SK-N-DZ (cell line): ENCODE measurements around the gene NCS1.

Experiments
- DNase-seq: peaks from one replicate; pipeline ENCODE4 v3.0.0-alpha.2; 2015; ENCODE audit warnings: low spot score

Gene NCS1

DNA sequence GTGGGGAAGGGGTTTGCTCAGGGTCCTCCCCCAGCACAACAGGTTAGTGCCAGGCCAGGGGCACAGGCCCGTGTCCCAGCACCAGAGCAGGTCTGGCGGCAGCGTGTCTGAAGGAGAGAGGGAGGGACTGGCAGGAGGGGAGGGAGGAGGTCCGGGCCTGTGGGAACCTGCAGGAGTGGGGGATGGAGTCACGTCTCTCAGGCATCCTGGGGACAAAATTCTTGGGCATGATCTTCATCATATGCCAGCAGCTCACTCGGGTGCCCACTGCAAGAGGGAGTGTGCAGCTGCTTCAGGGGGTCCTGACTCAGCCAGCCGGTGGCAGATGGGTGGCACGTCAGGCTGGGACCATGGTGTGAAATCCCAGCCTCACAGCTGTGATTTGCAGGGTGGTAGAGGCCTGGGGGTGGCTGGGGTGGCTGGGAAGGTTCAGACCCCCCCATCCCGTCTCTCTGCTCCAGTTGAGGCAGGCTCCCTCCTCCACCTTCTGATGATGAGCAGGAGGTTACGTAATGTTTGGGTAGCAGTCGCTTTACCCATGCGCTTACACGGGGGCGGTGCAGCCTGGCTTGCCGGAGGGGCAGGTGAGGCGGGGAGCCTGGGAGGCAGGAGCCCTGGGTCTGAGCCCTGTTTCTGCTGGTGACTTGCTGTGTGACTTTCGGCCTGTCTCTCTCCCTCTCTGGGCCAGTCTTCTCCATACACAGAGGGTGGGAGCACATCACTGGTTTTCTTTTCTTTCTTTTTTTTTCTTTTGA, 40.5 kb downstream of the NCS1 start:
- no peak for DNase-seq

DNA sequence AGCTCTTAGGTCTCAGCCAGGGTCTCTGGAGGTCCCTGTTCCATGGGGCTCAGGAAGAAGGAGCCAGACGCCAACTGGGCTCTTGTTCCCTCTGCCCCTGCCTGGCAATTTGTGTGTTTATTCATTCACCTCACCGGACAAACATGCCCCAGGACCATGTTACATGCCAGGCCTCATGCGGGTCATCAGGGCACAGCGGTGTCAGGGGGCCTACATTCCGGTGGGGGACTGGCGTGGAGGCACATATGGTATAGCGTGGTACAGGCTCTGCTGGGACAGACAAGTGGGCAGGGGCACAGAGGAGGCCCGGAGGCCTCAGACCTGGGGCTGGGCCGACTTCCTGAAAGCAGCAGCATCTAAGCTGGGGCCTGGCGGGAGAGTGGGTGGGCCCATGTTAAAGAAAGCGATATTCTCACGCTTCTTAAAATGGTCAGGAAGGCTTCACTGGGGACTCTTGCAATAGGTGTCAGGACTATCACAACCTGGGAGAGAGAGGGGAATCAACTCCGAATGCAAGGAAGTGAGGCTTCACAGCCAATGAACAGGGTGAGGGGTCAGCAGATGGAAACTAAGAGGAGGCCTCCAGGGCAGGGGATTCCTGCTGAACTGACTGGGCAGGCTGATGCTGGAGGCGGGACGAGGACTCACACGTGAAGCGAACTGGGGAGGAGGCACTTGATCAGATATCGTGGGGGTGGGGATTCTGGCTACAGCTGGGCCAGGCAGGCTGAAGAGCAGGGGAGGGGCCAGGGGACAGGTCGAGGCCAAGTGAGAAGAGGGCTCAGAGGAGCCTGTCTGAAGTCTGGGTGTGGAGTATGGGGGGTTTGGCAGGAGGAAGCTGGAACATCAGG, 41.9 kb downstream of the NCS1 start:
- DNase-seq = peak; percentile 91

DNA sequence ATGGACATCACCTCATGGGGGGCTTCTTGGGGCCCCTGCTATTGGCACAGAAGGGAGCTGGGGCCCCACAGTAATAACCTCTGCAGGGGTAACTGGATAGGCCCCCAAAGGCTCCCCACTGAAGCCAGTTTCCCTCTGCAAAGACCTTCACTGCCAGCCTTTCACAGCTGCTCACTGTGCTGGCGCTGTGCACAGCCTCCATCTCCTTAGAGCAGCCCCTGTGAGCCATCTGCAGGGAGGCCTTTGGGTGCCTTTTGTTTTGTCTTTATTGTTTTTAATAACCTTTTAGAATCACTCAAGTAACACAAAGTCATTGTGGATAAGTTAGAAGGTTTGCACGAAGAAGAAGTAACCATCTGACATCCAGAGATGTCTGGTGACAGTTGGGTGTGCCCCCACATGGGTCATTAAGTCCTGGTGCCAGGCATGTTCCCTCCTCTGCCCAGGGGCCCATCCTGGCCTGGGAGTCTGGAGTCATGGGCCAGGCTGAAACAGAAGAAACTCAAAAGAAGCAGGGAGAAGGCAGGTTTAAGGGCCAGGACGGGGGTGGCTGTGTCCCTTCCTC, 42.7 kb downstream of the NCS1 start:
- DNase-seq = no peak

DNA sequence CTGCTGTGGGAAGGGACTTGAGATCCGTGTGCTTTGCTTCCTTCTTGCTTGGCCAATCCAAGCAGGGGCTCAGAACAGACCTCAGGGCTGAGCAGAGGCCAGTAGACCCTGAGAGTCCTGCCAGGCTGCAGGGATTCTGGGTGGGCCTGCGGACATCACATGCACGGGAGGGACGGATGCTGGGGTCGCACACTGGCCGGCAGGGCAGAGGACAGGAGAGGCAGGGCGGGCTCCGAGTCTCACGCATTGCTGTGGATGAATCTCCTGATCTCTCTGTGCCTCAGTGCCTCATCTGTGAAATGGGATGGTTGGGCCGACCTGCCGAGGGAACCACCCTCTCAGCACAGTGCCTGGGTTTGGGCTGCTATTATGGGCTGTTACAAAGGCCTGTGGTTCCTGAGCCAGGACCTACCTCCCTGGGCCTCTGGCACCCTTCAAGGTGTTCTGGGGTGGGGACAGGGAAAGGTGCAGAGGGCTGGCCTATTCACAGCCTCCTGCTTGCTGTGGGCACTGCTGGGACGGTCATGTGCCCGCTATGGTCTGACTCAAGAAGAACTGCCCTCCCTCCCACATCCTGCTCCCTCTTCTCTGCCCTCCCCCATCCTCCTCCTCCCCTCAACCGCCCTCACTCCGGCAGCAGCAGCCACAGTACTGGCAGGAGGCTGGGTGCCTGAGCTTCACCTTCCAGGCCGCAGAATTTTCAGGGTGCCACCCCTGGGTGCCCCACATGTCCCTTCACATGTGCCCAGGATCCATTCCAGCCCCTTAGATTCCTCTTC, 43.3 kb downstream of the NCS1 start:
- DNase-seq = no peak

DNA sequence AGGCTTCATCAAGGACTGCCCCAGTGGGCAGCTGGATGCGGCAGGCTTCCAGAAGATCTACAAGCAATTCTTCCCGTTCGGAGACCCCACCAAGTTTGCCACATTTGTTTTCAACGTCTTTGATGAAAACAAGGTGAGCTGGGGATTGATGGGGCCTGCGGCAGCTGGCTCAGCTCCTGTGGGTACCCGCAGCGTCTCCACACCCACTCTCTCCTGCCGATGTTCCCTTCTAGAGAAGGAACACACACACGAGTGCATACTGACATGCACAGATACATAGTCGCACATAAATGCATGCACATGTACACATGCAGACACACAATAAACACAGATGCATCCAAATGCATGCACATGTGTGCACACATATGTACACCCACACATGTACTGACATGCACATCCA, 45.6 kb downstream of the NCS1 start:
- no peak for DNase-seq

DNA sequence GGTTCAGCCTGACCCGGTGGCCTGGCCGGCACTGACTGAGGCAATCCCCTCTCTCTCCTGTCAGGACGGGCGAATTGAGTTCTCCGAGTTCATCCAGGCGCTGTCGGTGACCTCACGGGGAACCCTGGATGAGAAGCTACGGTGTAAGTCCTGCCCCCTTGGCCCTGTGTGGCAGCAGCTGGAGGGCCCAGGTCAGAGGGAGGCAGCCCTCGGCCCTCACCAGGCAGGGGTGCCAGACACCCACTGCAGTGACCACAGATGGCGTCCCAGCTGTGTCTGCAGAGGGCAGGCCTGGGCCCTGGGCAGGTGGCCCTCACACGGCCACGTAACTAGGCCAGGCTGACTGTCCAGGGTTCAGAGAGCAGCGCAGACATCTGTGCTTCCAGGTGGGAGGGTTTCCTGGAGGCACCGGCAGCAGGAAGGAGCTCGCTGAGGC, 47.5 kb downstream of the NCS1 start:
- peak; percentile 55 for DNase-seq

DNA sequence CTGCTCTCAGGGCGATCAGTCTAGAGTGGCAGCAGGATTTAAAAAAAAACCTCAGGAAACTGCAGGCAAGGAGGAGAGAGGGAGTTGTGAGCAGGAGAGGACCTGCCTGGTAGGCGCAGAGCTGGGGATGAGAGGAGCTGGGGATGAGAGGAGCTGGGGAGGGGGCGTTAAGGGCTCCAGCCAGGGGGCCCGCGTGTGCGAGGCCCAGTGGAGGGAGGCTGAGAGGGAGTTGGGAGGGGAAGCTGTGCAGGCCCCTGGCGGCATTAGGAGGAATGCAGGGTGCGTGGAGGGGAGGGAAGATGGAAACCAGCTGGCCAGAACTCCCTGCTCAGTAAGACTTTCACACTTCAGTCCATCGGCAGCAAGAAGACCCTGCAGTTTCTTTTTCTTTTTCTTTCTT, 48.1 kb downstream of the NCS1 start:
- DNase-seq = peak; percentile 86

DNA sequence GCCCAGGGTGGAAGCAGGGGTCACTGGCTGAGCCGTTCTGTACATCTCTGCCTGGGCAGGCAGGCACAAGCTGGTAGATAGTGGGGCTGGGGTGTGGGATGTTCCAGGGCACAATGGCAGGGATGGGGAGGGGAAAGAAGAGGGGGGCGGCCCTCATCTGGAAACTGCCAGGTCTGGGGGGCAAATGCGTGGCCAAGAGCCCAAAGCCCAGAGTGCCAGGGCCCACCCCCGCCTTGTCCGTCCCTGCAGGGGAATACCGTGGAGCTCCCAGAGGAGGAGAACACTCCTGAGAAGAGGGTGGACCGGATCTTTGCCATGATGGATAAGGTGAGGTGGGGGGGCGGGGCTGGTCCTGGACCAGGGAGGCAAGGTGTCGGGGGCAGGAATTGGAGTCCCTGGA, 50.6 kb downstream of the NCS1 start:
- DNase-seq = no peak

DNA sequence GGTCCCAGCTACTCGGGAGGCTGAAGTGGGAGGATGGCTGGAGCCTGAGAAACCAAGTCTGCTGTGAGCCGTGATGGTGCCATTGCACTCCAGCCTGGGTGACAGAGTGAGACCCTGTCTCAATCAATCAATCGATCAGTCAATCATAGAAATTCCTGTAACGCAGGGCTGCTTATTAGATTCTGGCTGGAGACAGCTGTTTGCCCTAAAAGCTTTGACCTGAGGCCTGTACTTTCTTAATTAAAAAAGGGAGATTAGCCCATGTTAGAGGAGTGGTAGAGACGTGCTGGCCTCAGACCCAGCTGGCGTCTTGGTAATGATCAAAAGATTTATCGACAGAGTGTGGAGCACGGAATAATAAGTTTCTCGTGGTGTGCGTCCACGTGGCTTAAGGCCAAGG, 52.9 kb downstream of the NCS1 start:
- peak; percentile 94 for DNase-seq

DNA sequence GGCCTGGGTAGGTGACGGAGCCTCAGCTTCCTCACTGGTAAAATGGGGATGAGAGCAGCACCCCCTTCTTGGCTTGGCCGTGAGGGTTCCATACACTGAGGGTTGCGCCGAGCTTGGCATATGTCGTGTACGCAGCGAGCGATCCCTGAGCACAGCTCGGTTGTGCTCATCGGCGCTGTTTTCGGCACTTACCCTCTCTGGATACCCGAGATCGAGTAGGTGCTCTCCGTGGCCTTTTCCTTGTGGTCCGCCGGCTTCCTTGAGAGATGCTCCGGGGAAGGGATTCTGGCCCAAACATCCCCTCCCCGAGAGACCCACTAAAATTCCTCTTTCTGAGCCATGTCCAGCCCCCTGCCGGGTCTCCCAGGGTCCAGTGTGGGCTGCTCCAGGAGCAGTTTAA, 53.4 kb downstream of the NCS1 start:
- no peak for DNase-seq

DNA sequence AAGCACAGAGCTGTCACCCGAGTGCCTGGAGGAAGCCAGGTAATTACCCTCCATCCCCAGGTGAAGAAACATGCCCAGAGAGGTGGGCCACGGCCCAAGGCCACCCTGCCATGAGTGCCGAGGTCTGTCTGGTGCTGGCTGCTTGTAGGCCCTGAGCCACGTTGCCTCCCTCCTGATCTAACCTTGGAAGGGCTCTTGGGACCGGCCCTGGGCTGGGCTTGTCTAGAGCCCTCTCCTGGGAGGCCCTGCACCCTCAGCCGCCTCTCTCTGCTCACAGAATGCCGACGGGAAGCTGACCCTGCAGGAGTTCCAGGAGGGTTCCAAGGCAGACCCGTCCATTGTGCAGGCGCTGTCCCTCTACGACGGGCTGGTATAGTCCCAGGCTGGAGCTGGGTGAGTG, 53.9 kb downstream of the NCS1 start:
- DNase-seq = no peak

DNA sequence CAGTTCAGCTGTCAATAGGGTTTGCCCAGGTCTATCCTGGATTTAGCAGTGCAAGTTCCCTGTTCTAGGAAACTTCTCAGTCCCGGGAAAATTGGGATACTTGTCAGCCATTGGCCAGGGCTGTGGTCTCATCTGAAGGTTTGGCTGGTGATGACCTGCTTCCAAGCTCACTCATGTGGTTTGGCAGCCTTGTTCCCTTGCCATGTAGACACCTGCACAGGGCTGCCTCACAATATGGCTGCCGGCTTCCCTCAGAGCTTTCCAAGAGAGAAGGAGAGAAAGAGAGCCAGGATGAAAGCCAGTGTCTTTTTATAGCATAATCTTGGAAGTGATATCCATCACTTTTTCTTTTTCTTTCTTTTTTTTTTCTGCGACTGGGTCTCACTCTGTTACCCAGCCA, 55.6 kb downstream of the NCS1 start:
- DNase-seq = no peak

DNA sequence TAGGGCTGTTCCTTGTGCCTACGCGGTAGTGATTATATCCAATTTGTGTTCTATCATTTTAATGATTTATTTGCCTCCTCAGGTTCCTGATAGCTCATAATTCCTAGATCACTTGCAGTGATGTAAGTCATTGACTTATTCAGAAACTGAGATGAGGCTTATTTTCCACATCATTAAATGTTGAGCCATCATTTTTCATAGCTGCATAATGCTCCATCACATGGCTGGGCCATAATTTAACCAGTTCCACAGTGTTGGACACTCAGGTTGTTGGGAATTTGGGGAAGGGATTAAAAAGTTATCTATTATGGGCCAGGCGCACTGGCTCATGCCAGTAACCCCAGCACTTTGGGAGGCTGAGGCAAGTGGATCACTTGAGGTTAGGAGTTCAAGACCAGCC, 57.6 kb downstream of the NCS1 start:
- no peak for DNase-seq

DNA sequence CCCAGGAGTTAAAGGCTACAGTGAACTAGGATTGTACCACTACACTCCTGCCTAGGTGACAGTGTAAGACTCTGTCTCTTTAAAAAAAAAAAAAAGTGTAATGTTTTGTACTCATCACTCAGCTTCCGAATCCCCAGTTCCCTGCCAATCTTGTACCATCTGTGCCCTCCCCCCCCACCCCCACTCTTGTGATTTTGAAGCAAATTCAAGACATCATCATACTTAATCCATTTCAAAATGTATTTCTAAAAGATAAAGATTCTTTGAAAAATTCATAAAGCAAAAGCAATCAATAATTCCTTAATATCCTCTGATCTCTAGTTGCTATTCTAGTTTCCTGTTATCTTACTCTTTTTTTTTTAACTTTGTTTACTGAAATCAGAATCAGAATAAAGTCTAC, 58.4 kb downstream of the NCS1 start:
- DNase-seq = no peak

DNA sequence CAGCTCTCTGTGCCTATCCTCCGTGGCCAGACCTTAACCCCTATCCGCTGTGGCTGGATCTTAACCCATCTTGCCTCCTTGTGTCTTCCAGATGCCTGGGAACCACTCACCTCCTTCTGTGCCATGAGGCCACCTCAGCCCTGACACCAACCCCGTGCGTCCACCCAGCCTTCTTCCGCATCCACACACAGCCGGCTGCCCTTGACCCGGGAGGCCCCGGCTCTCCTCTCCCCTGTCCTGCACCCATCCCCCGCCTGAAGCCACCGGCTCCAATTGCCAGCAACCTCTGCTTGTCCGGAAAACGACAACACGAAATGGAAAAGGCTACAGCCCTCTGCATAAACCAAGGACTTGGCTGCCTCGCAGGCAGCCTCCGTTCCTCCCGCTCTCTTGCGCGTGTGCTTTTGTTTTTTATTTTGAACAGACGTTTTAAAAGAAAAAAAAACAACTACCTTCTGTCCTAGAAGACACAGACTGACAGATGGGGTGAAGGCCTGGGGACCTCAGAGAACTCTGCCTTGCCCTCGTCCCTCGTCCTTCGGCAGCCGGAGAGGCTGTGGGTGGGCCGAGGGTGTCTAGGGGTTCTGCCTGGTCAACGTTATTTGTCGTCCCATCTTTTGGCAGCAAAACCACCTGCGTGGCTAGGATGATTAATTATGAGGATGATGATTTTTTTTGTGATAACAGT, 60.8 kb downstream of the NCS1 start:
- DNase-seq = no peak

DNA sequence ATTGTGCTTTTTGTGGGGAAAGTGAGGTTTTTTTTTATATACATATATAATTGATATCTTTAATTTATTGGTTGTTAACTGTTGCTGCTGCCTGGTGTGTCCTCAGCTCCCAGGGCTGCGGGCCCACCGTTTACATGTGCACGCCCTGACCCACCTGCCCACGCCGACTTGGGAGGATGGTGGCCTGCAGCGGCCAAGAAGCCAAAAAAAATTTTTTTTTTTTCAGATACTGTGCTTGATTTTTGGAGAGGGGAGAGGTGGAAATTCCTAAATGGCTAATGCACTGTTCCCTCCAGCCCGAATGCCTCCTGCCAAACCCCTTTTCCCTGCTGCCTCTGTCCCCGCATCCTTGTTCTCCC, 61.4 kb downstream of the NCS1 start:
- no peak for DNase-seq

DNA sequence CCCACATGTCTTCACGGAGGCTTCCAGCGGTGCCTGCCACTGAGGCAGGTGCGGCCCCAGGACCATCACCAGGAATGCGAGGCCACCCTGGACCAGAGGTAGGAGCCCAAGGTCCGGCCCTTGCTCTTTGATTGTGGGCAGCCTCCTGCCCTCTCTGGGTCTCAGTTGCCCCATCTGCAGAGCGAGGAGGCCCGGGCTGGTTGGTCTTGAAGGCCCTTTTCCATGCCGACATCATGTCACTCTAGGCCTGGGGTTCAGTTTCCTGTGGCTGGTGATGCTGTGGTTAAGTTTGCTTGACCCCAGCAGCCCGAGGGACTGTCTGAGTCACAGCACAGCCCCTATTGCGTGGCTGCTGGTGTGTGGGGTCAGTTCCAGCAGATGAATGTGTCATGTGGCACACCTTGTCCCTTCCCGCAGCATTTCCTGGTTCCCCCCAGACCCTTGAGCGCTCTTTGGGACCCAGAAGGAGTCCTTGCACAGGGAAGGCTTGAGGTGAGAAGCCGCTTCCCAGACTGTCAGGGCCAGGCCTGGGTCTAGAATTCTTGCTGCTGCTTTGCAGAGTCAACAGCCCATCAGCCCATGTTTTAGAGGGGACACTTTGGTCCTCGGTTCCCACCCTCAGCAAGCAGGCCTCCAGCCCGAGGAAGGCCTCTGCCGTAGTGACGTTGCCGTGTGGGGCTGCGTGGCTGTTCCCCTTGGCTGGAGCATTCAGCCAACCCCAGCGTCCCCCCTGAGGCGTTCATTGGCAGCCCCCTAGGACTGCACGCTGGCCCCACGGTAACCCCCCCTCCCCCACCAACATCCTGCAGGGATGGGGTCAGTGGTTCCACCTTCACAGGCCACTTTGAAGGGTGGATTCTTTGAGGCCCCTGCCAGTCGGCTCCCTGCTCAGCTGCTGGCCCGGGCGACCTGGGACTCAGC, 62.4 kb downstream of the NCS1 start:
- DNase-seq = no peak

DNA sequence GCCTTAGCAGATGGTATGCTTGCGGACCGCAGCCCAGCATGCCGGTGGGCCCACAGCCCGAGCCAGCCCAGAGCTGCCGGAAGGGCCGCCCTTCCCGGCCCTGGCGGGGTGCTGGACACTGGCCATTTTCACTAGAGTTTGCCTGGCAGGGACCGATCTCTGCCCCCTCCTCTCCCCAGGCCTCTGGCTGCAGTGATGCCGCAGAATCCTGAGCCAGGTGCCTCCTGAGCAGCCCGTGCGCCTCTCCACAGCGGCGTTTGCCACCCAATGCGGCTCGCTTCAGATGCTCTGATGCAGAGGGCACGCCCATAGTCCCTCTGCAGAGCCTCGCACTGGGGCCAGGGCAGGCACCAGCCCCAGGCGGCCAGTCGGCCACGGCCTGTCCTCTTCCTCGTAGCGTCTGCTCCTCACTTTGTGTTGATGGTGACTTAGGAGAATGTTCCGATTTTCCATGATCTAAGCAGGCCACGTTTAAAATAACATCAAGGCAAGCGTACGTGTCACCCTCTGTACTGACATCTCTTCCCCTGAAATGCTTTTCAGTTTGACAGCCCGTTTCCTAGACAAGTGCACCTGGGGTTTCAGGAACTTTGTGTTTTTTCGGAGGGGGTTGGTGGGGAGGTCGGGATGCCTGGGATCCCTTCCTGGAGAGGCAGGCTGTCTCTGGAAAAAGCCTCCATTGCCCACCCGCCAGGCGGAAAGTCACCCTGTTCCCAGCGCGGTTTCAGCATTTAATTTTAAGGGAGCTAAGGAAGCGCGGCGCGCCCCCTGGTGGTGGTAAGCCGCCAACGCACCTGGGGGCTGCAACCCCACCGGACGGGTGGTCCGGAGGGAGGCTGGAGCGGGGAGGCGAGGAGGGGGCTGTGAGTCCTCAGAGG, 63.6 kb downstream of the NCS1 start:
- DNase-seq = peak; percentile 76

DNA sequence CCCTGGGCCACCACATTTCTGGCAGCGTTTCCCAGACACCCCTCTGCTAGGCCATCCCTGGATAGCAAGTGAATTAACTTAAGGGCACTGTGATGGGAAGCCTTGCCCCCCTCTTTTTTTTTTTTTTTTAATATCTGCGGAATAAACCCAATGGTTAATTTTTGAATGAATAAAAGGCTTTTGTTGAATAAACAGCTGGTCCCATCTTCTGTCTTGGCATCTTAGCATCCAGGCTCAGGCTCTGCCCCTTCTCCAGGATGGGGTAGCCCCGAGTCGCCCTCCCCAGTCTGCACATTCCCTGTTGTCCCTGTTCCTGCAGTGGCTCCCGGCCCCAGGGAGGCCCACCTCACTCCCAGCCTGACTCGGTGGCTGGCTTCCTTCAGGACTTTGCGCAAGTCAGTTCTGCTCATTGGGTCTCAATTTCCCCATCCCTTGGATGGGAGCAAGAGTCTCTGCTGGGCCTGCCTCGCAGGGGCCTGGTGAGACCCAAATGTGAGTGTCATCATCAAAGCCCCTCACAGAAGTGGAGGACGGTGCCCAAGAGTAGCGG, 64.3 kb downstream of the NCS1 start:
- no peak for DNase-seq
